Mesenchymal stem cell (in vitro differentiated cells and primary cell): ENCODE data around the gene SIGLEC1.

Experiments
- DNase-seq: peaks from one replicate; pipeline ENCODE4 v3.0.0-alpha.2; 2013
- H2AFZ ChIP-seq: one replicate; pipeline ENCODE4 v1.6.1; 2013; ENCODE audit warnings: low read depth, mild to moderate bottlenecking, control low read depth, inconsistent platforms, low read length, moderate library complexity
- H2AK5ac ChIP-seq: 2 replicates; pipeline ENCODE4 v1.6.1; 2013; ENCODE audit warnings: low read length, moderate library complexity, mild to moderate bottlenecking, inconsistent platforms; ENCODE audit not compliant: severe bottlenecking
- H2BK120ac ChIP-seq: one replicate; pipeline ENCODE4 v1.6.1; 2013; ENCODE audit warnings: low read depth, mild to moderate bottlenecking, inconsistent platforms, low read length, moderate library complexity
- H2BK12ac ChIP-seq, 2 experiments: one replicate each; pipeline ENCODE4 v1.6.1; 2013; ENCODE audit warnings: inconsistent platforms in 2 of 2, low read length in 2 of 2, mild to moderate bottlenecking in 2 of 2, moderate library complexity in 2 of 2, control low read depth in 1 of 2
- H2BK15ac ChIP-seq: one replicate; pipeline ENCODE4 v1.6.1; 2013; ENCODE audit warnings: mild to moderate bottlenecking, low read depth, inconsistent platforms; ENCODE audit not compliant: poor library complexity, severe bottlenecking
- H2BK5ac ChIP-seq: 2 replicates; pipeline ENCODE4 v1.6.1; 2013; ENCODE audit warnings: low read depth, mild to moderate bottlenecking, low read length, control low read depth, inconsistent platforms; ENCODE audit not compliant: poor library complexity, severe bottlenecking
- H3K14ac ChIP-seq, 2 experiments: one replicate each; pipeline ENCODE4 v1.6.1; 2013; ENCODE audit warnings: inconsistent platforms in 2 of 2, low read length in 2 of 2, control low read depth in 1 of 2, mild to moderate bottlenecking in 1 of 2, moderate library complexity in 1 of 2
- H3K18ac ChIP-seq, 2 experiments: one replicate each; pipeline ENCODE4 v1.6.1; 2013; ENCODE audit warnings: inconsistent platforms in 2 of 2, low read length in 2 of 2, control low read depth in 1 of 2, low read depth in 1 of 2, mild to moderate bottlenecking in 1 of 2
- H3K23ac ChIP-seq, 2 experiments: one replicate each; pipeline ENCODE4 v1.6.1; 2013; ENCODE audit warnings: inconsistent platforms in 2 of 2, low read length in 2 of 2, mild to moderate bottlenecking in 2 of 2, moderate library complexity in 2 of 2, control low read depth in 1 of 2
- H3K27ac ChIP-seq: 2 replicates; pipeline ENCODE4 v1.5.1; 2013; ENCODE audit warnings: mild to moderate bottlenecking, moderate library complexity, low read length, control low read depth, inconsistent platforms; ENCODE audit not compliant: poor library complexity, severe bottlenecking
- H3K27me3 ChIP-seq, 2 experiments: 2 replicates each; pipeline versions ENCODE4 v1.6.1 to v1.7.0; 2013; ENCODE audit warnings: low read length in 2 of 2, mild to moderate bottlenecking in 2 of 2, moderate library complexity in 2 of 2, control low read depth in 1 of 2, inconsistent platforms in 1 of 2; ENCODE audit not compliant: control insufficient read depth in 1 of 2, insufficient read depth in 1 of 2
- H3K36me3 ChIP-seq, 2 experiments: 2 replicates each; pipeline versions ENCODE4 v1.6.1 to v1.7.0; 2013; ENCODE audit warnings: low read length in 2 of 2, control low read depth in 1 of 2, inconsistent platforms in 1 of 2, low read depth in 1 of 2, mild to moderate bottlenecking in 1 of 2; ENCODE audit not compliant: insufficient read depth in 2 of 2, control insufficient read depth in 1 of 2
- H3K4ac ChIP-seq, 2 experiments: one replicate each; pipeline ENCODE4 v1.6.1; 2013; ENCODE audit warnings: inconsistent platforms in 2 of 2, low read length in 2 of 2, mild to moderate bottlenecking in 2 of 2, moderate library complexity in 2 of 2, control low read depth in 1 of 2, low read depth in 1 of 2
- H3K4me1 ChIP-seq: 2 replicates; pipeline ENCODE4 v1.6.1; 2013; ENCODE audit warnings: low read depth, low read length, control low read depth; ENCODE audit not compliant: control insufficient read depth, insufficient read depth
- H3K4me2 ChIP-seq: 2 replicates; pipeline ENCODE4 v1.6.1; 2013; ENCODE audit warnings: low read length, mild to moderate bottlenecking, inconsistent platforms; ENCODE audit not compliant: poor library complexity, severe bottlenecking
- H3K4me3 ChIP-seq, 2 experiments: 2 replicates each; pipeline versions ENCODE4 v1.5.1 to v1.7.0; 2013; ENCODE audit warnings: low read length in 2 of 2, mild to moderate bottlenecking in 2 of 2, control low read depth in 1 of 2, low read depth in 1 of 2; ENCODE audit not compliant: insufficient read depth in 1 of 2
- H3K79me1 ChIP-seq: replicated peaks from 2 replicates; pipeline ENCODE4 v1.6.1; 2013; ENCODE audit warnings: mild to moderate bottlenecking, control low read depth, low read length, inconsistent platforms; ENCODE audit not compliant: poor library complexity, severe bottlenecking
- H3K9ac ChIP-seq: 2 replicates; pipeline ENCODE4 v1.7.0; 2013; ENCODE audit warnings: mild to moderate bottlenecking, low read length, moderate library complexity
- H3K9me3 ChIP-seq: 2 replicates; pipeline ENCODE4 v1.7.0; 2013; ENCODE audit warnings: mild to moderate bottlenecking, low read length; ENCODE audit not compliant: control insufficient read depth
- H4K8ac ChIP-seq: one replicate; pipeline ENCODE4 v1.6.1; 2013; ENCODE audit warnings: inconsistent platforms, mild to moderate bottlenecking, low read length, moderate library complexity
- H4K91ac ChIP-seq: one replicate; pipeline ENCODE4 v1.6.1; 2013; ENCODE audit warnings: mild to moderate bottlenecking, low read length, inconsistent platforms
- WGBS: methylation state at CpG from one replicate; pipeline ENCODE4 v1.1.7; 2013; ENCODE audit warnings: mixed read lengths; 5-methylcytosine and 5-hydroxymethylcytosine counted together

The SIGLEC1 gene

DNA sequence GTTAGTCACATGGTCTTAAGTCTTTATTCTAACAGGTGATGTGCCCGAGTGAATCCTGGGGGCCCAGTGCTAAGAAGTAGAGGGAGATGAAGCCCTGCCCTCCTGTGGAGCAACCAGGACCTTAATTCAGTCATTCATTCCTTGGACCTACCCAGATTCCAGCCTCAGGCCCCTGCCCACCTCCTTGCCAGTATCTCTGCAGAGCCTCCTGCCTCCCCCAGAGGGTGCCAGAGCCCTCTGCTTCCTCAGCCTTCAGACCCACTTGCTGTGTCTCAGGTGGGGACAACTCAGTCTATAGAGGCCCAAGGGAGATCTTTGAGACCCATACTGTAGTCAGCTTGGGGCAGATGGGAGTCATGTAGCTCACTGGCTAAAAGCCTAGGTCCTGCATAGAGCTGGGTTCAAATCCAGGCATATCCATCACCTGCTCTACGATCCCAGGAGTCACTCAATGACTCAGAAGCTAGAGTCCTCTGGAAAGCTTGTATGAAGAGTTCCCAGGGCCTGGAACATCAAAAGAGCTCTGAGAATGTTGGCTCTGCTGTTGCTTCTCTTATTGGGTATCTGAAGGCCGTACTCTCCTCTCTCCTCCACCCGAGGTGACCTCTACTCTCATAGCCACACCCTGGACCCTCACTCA, 3.9 kb upstream of the SIGLEC1 start:
- H2BK15ac ChIP-seq: no peak overlapping the region
- no peak overlapping the region for H3K23ac ChIP-seq
- H2AK5ac ChIP-seq: no peak overlapping the region
- H3K9me3 ChIP-seq: no peaks in the 10 kb centered on the region
- H3K27ac ChIP-seq: no peak overlapping the region
- no peak overlapping the region for H2AFZ ChIP-seq
- H3K79me1 ChIP-seq: no peaks in the 10 kb centered on the region
- no peak overlapping the region for H4K8ac ChIP-seq
- H3K36me3 ChIP-seq: no peaks in the 10 kb centered on the region
- H3K4ac ChIP-seq: no peak overlapping the region
- no peak overlapping the region for H3K18ac ChIP-seq
- peak; percentile 62 for DNase-seq
- no peak overlapping the region for H2BK5ac ChIP-seq
- no peak overlapping the region for H3K14ac ChIP-seq
- 59% methylated on average over 4 of the region's 4 CpGs for WGBS
- no peak overlapping the region for H3K4me3 ChIP-seq
- H3K27me3 ChIP-seq: peaks cover 8 to 10% of the 10 kb centered on the region in 2 experiments
- no peak overlapping the region for H2BK120ac ChIP-seq
- no peak overlapping the region for H4K91ac ChIP-seq
- no peak overlapping the region for H3K9ac ChIP-seq
- H3K4me2 ChIP-seq: no peak overlapping the region
- no peak overlapping the region for H2BK12ac ChIP-seq
- H3K4me1 ChIP-seq: no peaks in the 10 kb centered on the region

DNA sequence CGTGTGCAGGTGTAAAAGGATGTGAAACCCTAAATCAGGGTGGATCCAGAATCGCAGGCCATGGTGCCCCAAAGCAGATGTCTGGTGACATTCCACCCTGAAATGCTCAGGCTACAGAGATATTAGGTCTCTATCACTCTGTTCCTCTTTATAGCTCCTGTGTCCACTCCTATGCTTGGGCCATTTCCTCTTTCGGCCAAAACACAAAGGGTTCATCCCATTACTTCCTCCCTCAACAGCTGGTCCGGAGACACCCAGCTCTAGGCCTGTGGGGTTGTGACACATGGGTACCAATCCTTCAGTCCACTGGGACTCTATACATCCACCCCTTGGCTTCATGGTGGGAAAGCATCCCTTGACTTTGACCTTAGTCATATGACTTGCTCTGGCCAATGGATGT, 1.7 kb upstream of the SIGLEC1 start:
- Histone ChIP-seq H2BK5ac (no peak overlapping the region), H2AK5ac (no peak overlapping the region), H3K4me3 (no peak overlapping the region), H3K36me3 (no peaks in the 10 kb centered on the region), H3K9me3 (no peaks in the 10 kb centered on the region), H3K4me1 (peaks cover 8% of the 10 kb centered on the region), H4K8ac (no peak overlapping the region), H3K27me3 (peaks cover 0 to 5% of the 10 kb centered on the region in 2 experiments), H3K9ac (no peak overlapping the region), H2BK120ac (no peak overlapping the region), H3K18ac (no peak overlapping the region), H2AFZ (no peak overlapping the region), H3K23ac (no peak overlapping the region), H3K27ac (no peak overlapping the region), H3K4ac (no peak overlapping the region), H4K91ac (no peak overlapping the region), H3K79me1 (no peaks in the 10 kb centered on the region), H3K14ac (no peak overlapping the region), H2BK15ac (no peak overlapping the region), H2BK12ac (no peak overlapping the region), H3K4me2 (no peak overlapping the region)
- WGBS: 91% methylated on average over 4 of the region's 4 CpGs
- no peak for DNase-seq

- H4K8ac ChIP-seq: no peak overlapping the region
- peak overlapping the region; percentile 53 for H3K9ac ChIP-seq
- H2BK15ac ChIP-seq: no peak overlapping the region
- H2AK5ac ChIP-seq: no peak overlapping the region
- H3K79me1 ChIP-seq: no peaks in the 10 kb centered on the region
- peaks cover 0 to 9% of the 10 kb centered on the region in 2 experiments for H3K27me3 ChIP-seq
- no peak overlapping the region for H3K27ac ChIP-seq
- no peak overlapping the region for H3K14ac ChIP-seq
- no peak overlapping the region for H2BK5ac ChIP-seq
- no peak overlapping the region for H3K18ac ChIP-seq
- no peaks in the 10 kb centered on the region for H3K36me3 ChIP-seq
- no peak overlapping the region for H3K4ac ChIP-seq
- peaks cover 8% of the 10 kb centered on the region for H3K4me1 ChIP-seq
- H3K9me3 ChIP-seq: no peaks in the 10 kb centered on the region
- H3K4me3 ChIP-seq: no peak overlapping the region
- H3K4me2 ChIP-seq: no peak overlapping the region
- H2AFZ ChIP-seq: no peak overlapping the region
- 84% methylated on average over 4 of the region's 4 CpGs for WGBS
- DNase-seq: no peak
- H2BK120ac ChIP-seq: no peak overlapping the region
- no peak overlapping the region for H4K91ac ChIP-seq
- H2BK12ac ChIP-seq: no peak overlapping the region
- H3K23ac ChIP-seq: no peak overlapping the region
Observed at GRCh38 chr20:3711484-3711941, 887 bp downstream of the SIGLEC1 start.

GRCh38 chr20:3710703-3711483, 1.5 kb downstream of the SIGLEC1 start:
- Histone ChIP-seq H3K4me2 (no peak overlapping the region), H2AK5ac (no peak overlapping the region), H4K8ac (no peak overlapping the region), H2BK15ac (no peak overlapping the region), H3K4me3 (no peak overlapping the region), H3K18ac (no peak overlapping the region), H3K27ac (no peak overlapping the region), H2BK120ac (no peak overlapping the region), H2BK5ac (no peak overlapping the region), H3K9ac (peak overlapping the region; percentile 53), H3K23ac (no peak overlapping the region), H3K4me1 (peaks cover 8% of the 10 kb centered on the region), H2AFZ (no peak overlapping the region), H3K14ac (no peak overlapping the region), H3K79me1 (no peaks in the 10 kb centered on the region), H3K27me3 (peaks cover under 1 to 9% of the 10 kb centered on the region in 2 experiments), H2BK12ac (no peak overlapping the region), H3K36me3 (no peaks in the 10 kb centered on the region), H3K9me3 (no peaks in the 10 kb centered on the region), H3K4ac (no peak overlapping the region), H4K91ac (no peak overlapping the region)
- WGBS: 27% methylated on average over 17 of the region's 18 CpGs
- DNase-seq: peak; percentile 60
